Activated CD8-positive, alpha-beta memory T cell treated with anti-CD3 and anti-CD28 coated beads, Interleukin-2, amount 50 U/mL, for 1 hour (primary cell): ENCODE measurements around the gene PTPN4.
"Not testable (repeated sequence)": the region's sequence is repeated elsewhere in the genome, so short reads cannot be mapped to it uniquely, and the experiment has no call there.

Source experiments
- DNase-seq: peaks from one replicate; pipeline ENCODE4 v3.0.0-alpha.2; 2020; ENCODE audit errors: extremely low read depth

The PTPN4 gene

GRCh38 chr2:119765433-119766002 is 5.8 kb downstream of the PTPN4 start:
- no peak for DNase-seq

GRCh38 chr2:119766944-119767343 is 7.2 kb downstream of the PTPN4 start:
- no peak for DNase-seq

- no peak for DNase-seq
These were observed 9.0 kb downstream of the PTPN4 start for GRCh38 chr2:119768742-119769141.

- DNase-seq, result no peak
These were observed 9.9 kb downstream of the PTPN4 start for GRCh38 chr2:119769645-119770044.

GRCh38 chr2:119771331-119771730 is 11.6 kb downstream of the PTPN4 start:
- DNase-seq, result no peak

GRCh38 chr2:119772128-119772527 is 12.4 kb downstream of the PTPN4 start:
- DNase-seq, result no peak

GRCh38 chr2:119772767-119773166 is 13.0 kb downstream of the PTPN4 start:
- DNase-seq, result no peak

GRCh38 chr2:119774026-119774425 is 14.3 kb downstream of the PTPN4 start:
- DNase-seq, result no peak

- DNase-seq, result no peak
These were observed 15.4 kb downstream of the PTPN4 start for GRCh38 chr2:119775102-119775501.

- no peak for DNase-seq
These were observed 22.7 kb downstream of the PTPN4 start for GRCh38 chr2:119782308-119783027.

- DNase-seq, result no peak
These were observed 25.2 kb downstream of the PTPN4 start for GRCh38 chr2:119784876-119785275.

GRCh38 chr2:119786295-119786694 is 26.6 kb downstream of the PTPN4 start:
- DNase-seq, result no peak

GRCh38 chr2:119788752-119789151 is 29.0 kb downstream of the PTPN4 start:
- DNase-seq, result no peak

- DNase-seq, result no peak
These were observed 30.7 kb downstream of the PTPN4 start for GRCh38 chr2:119790466-119790865.

GRCh38 chr2:119792907-119793312 is 33.2 kb downstream of the PTPN4 start:
- DNase-seq, result no peak

- DNase-seq, result no peak
These were observed 34.5 kb downstream of the PTPN4 start for GRCh38 chr2:119794237-119794636.

GRCh38 chr2:119795309-119796303 is 35.9 kb downstream of the PTPN4 start:
- DNase-seq, result no peak

GRCh38 chr2:119800376-119800902 is 40.7 kb downstream of the PTPN4 start:
- no peak for DNase-seq

GRCh38 chr2:119801040-119801439 is 41.3 kb downstream of the PTPN4 start:
- no peak for DNase-seq

- DNase-seq, result not testable (repeated sequence)
These were observed 42.3 kb downstream of the PTPN4 start for GRCh38 chr2:119801989-119802388.

GRCh38 chr2:119803101-119803500 is 43.4 kb downstream of the PTPN4 start:
- DNase-seq, result no peak

GRCh38 chr2:119804409-119804808 is 44.7 kb downstream of the PTPN4 start:
- DNase-seq, result not testable (repeated sequence)
